ENCODE results near the gene RFX2.

The RFX2 gene

GRCh38 chr19:6138511-6138910 lies 28.2 kb upstream of the RFX2 start:
- H4K20me1 ChIP-seq (ENCODE audit: insufficient read depth), result no peaks in the 10 kb centered on the region
- no peak for TF ChIP-seq CTCF (conservative IDR thresholded peaks at IDR 0.05; ENCODE audit: low read depth, low read length)
- no peak overlapping the region for H2AFZ ChIP-seq (ENCODE audit: low read depth)
- H3K4me2 ChIP-seq, result no peak overlapping the region
- H3K4me3 ChIP-seq (IDR thresholded peaks at IDR 0.05; ENCODE audit: insufficient read depth, low read depth, low read length), result no peak overlapping the region
- no peaks in the 10 kb centered on the region for H3K36me3 ChIP-seq (ENCODE audit: insufficient read depth)
- H3K79me2 ChIP-seq (ENCODE audit: insufficient read depth, low read depth), result no peaks in the 10 kb centered on the region
- H3K4me1 ChIP-seq (ENCODE audit: low read depth, poor library complexity, severe bottlenecking), result no peaks in the 10 kb centered on the region
- 0 out of 2 replicates have a peak, but pooled peaks cover 2% of the 10 kb centered on the region for H3K27me3 ChIP-seq (ENCODE audit: insufficient read depth, low read depth)
- no peak overlapping the region for H3K27ac ChIP-seq
- H3K9ac ChIP-seq, result no peak overlapping the region

GRCh38 chr19:6138066-6138465 lies 27.8 kb upstream of the RFX2 start:
- Histone ChIP-seq H3K36me3 (ENCODE audit: insufficient read depth) (no peaks in the 10 kb centered on the region), H3K4me2 (no peak overlapping the region), H3K9ac (no peak overlapping the region), H3K4me3 (IDR thresholded peaks at IDR 0.05; ENCODE audit: insufficient read depth, low read depth, low read length) (no peak overlapping the region), H2AFZ (ENCODE audit: low read depth) (no peak overlapping the region), H3K27ac (no peak overlapping the region), H4K20me1 (ENCODE audit: insufficient read depth) (no peaks in the 10 kb centered on the region), H3K4me1 (ENCODE audit: low read depth, poor library complexity, severe bottlenecking) (no peaks in the 10 kb centered on the region), H3K79me2 (ENCODE audit: insufficient read depth, low read depth) (no peaks in the 10 kb centered on the region), H3K27me3 (ENCODE audit: insufficient read depth, low read depth) (0 out of 2 replicates have a peak, but pooled peaks cover 2% of the 10 kb centered on the region)
- TF ChIP-seq CTCF (conservative IDR thresholded peaks at IDR 0.05; ENCODE audit: low read depth, low read length), result no peak

GRCh38 chr19:6133231-6133630 lies 22.9 kb upstream of the RFX2 start:
- Histone ChIP-seq H2AFZ (ENCODE audit: low read depth) (no peak overlapping the region), H3K4me3 (IDR thresholded peaks at IDR 0.05; ENCODE audit: insufficient read depth, low read depth, low read length) (no peak overlapping the region), H3K36me3 (ENCODE audit: insufficient read depth) (no peaks in the 10 kb centered on the region), H3K79me2 (ENCODE audit: insufficient read depth, low read depth) (no peaks in the 10 kb centered on the region), H3K9ac (no peak overlapping the region), H4K20me1 (ENCODE audit: insufficient read depth) (no peaks in the 10 kb centered on the region), H3K4me2 (no peak overlapping the region), H3K4me1 (ENCODE audit: low read depth, poor library complexity, severe bottlenecking) (no peaks in the 10 kb centered on the region), H3K27ac (no peak overlapping the region), H3K27me3 (ENCODE audit: insufficient read depth, low read depth) (0 out of 2 replicates have a peak, but pooled peaks cover 2% of the 10 kb centered on the region)
- no peak for TF ChIP-seq CTCF (conservative IDR thresholded peaks at IDR 0.05; ENCODE audit: low read depth, low read length)

GRCh38 chr19:6132482-6132881 lies 22.2 kb upstream of the RFX2 start:
- no peaks in the 10 kb centered on the region for H3K4me1 ChIP-seq (ENCODE audit: low read depth, poor library complexity, severe bottlenecking)

More at GRCh38 chr19:6132482-6132881, 22.2 kb upstream of the RFX2 start:
- H2AFZ ChIP-seq (ENCODE audit: low read depth), result no peak overlapping the region
- no peaks in the 10 kb centered on the region for H3K27me3 ChIP-seq (ENCODE audit: insufficient read depth, low read depth)
- no peak overlapping the region for H3K27ac ChIP-seq
- no peak overlapping the region for H3K4me2 ChIP-seq
- no peaks in the 10 kb centered on the region for H4K20me1 ChIP-seq (ENCODE audit: insufficient read depth)
- H3K4me3 ChIP-seq (IDR thresholded peaks at IDR 0.05; ENCODE audit: insufficient read depth, low read depth, low read length), result no peak overlapping the region
- H3K79me2 ChIP-seq (ENCODE audit: insufficient read depth, low read depth), result no peaks in the 10 kb centered on the region
- no peak for TF ChIP-seq CTCF (conservative IDR thresholded peaks at IDR 0.05; ENCODE audit: low read depth, low read length)
- no peak overlapping the region for H3K9ac ChIP-seq
- H3K36me3 ChIP-seq (ENCODE audit: insufficient read depth), result no peaks in the 10 kb centered on the region

Data from KMS-11 (cell line).